Measurements from ENCODE around the gene LGALS16. TPM values are rescaled to one million over a fixed set of nuclear protein-coding genes. Genes with fewer than 3 reads are reported as not detected.

LGALS16 gene
- total RNA-seq, 1 donor from 2014 or later, result not detected

Other genes with a start within 250 kb of the LGALS16 start
- gene ZFP36, start 249.1 kb upstream of the LGALS16 start, total RNA-seq, result 35.7 and 39.9 TPM in 2 replicates
- gene PLEKHG2, start 243.2 kb upstream of the LGALS16 start, total RNA-seq, result 42.0 and 46.1 TPM in 2 replicates
- 2,597 and 2,671 TPM in 2 replicates for gene RPS16, start 220.0 kb upstream of the LGALS16 start, total RNA-seq
- gene SUPT5H, start 210.3 kb upstream of the LGALS16 start, total RNA-seq, result 186 and 187 TPM in 2 replicates
- gene TIMM50, start 175.1 kb upstream of the LGALS16 start, total RNA-seq, result 141 and 143 TPM in 2 replicates
- gene DLL3, start 157.0 kb upstream of the LGALS16 start, total RNA-seq, result 2.2 TPM in 2 replicates
- gene SELENOV, start 140.8 kb upstream of the LGALS16 start, total RNA-seq, result not detected in 2 replicates
- 3.4 and 3.6 TPM in 2 replicates for gene EID2B, start 123.1 kb upstream of the LGALS16 start, total RNA-seq
- gene EID2, start 115.8 kb upstream of the LGALS16 start, total RNA-seq, result 17.2 and 17.6 TPM in 2 replicates
- gene LGALS13, start 53.4 kb upstream of the LGALS16 start, total RNA-seq, result not detected in 2 replicates
- not detected in 2 replicates for gene LGALS14, start 48.6 kb downstream of the LGALS16 start, total RNA-seq
- 1.7 and 2.1 TPM in 2 replicates for gene CLC, start 82.1 kb downstream of the LGALS16 start, total RNA-seq
- gene LEUTX, start 122.9 kb downstream of the LGALS16 start, total RNA-seq, result not detected in 2 replicates
- 3.6 and 4.5 TPM in 2 replicates for gene DYRK1B, start 178.2 kb downstream of the LGALS16 start, total RNA-seq
- 605 and 614 TPM in 2 replicates for gene FBL, start 190.5 kb downstream of the LGALS16 start, total RNA-seq